HG02571 (cell line): ENCODE results near the gene SMYD3.
A peak's percentile ranks its signal among the peaks of the same experiment; 100 is the strongest.
"Not testable (repeated sequence)": the region's sequence is repeated elsewhere in the genome, so short reads cannot be mapped to it uniquely, and the experiment has no call there.

Experiments used
- ATAC-seq: cut with Tn5 transposase; IDR thresholded peaks from one replicate; pipeline ENCODE4 v1.9.1; 2021; ENCODE audit warnings: mild to moderate bottlenecking, moderate library complexity; ENCODE audit not compliant: unreplicated experiment

Gene SMYD3

DNA sequence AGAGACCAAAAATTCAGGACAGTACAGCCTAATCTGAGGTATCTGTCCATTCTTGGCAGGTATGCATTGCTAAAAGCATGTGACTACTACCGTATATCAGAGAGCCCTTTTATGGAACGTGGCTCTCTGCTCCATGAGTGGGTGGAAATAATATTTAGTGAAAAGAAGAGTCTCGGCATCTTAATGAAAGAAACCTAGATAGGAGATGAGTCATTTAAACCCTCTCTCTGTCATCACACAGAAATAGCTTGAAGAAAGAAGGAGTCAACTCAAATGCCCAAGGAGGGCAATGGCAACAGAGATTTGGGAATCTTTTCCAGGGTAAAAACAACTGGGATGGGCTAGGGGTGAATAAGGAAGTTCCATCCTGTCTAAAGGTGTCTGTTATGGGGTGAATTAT is 528.2 kb downstream of the SMYD3 start:
- no peak for ATAC-seq

- ATAC-seq: no peak
These were observed 534.6 kb downstream of the SMYD3 start for GRCh38 chr1:245972476-245972875.

GRCh38 chr1:245971711-245972085 is 535.4 kb downstream of the SMYD3 start:
- ATAC-seq: no peak

GRCh38 chr1:245971076-245971710 is 535.9 kb downstream of the SMYD3 start:
- not testable (repeated sequence) for ATAC-seq

DNA sequence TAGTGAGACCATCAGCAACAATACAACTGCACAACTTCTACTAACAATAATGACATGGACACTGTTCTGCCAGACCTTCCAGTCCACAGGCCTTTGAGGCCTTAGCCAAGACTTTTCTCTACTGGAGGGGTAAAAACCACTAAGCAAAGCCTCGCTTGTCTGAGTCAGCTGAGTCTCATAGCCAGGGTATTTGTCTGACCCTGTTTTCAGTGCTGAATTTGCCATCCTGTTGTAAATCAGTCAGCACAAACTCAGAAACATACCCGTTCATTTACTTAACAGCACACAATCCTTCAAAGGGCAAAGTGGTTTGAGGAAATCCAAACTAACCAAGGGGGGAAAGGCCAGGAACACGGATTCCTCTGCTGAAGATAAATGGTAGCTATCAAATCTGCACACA is 537.8 kb downstream of the SMYD3 start:
- ATAC-seq: no peak

DNA sequence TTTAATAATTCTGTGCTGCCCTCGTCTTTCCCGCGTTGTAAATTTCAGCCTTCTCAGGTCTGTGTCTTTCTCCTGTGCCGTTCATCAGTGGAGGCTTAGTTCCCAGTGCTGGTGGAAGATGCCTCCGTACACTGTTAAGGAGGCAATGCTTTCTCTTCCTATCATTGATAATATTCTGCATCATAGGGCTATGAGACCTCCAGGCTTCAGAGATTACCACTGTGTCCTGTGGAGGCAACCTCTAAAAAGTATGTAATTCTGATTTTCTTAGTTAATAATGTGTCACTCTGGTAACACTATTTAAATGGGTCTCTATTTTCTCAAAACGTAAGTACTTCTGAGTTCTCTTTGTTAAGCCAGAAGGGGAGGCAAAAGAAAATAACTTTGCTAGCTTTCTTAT is 538.3 kb downstream of the SMYD3 start:
- no peak for ATAC-seq

DNA sequence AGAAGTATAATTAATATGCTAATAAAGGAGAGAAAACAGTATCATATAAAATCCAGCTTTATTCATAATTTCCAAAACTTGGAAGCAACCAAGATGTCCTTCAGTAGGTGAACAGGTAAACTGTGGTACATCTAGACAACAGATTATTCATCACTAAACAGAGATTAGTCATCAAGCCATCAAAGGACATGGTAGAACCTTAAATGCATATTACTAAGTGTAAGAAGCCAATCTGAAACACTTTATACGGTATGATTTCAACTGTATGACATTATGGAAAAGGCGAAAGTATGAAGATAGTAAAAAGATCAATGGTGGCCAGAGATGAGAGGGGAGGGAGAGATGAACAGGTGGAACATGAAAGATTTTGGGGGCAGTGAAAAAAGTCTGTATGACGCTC is 541.7 kb downstream of the SMYD3 start:
- no peak for ATAC-seq

- no peak for ATAC-seq
These were observed 543.4 kb downstream of the SMYD3 start for GRCh38 chr1:245963649-245964048.

DNA sequence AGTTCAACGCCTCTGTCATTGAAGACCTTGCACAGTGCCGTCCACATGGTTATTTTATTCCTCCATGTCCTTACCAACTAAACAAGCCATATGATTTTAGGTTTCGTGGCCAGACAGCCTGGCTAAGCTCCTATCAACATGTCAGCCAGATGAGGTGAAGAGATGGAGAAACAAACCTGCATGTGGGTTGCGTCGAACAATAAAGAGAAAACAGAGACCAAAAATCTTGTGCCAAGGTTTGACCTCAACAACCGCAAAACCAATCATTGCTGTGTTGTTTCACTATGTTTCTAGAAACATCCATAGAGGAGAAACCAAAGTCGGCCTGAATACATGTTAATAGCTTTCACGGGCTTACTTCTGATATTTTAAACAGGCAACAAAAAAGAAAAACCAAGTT is 544.6 kb downstream of the SMYD3 start:
- no peak for ATAC-seq

DNA sequence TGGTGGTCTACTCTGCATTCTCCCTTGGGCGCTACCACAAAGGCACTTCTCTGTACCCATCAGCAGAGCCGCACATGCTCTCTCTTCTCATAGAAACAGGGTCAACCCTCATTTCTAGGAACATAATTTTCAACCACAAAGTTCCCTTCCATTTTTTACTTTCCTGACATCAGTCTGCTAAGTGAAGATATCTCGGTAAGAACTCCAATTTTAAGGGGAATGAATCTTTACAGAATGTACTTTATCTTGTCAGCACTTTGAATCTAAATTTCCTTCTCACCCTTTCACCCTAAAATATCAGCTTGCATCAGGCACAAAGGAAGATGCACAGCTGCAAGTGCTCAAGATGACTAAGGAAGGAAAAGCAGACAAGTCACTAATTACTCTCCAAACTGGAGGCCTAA is 545.9 kb downstream of the SMYD3 start:
- no peak for ATAC-seq

DNA sequence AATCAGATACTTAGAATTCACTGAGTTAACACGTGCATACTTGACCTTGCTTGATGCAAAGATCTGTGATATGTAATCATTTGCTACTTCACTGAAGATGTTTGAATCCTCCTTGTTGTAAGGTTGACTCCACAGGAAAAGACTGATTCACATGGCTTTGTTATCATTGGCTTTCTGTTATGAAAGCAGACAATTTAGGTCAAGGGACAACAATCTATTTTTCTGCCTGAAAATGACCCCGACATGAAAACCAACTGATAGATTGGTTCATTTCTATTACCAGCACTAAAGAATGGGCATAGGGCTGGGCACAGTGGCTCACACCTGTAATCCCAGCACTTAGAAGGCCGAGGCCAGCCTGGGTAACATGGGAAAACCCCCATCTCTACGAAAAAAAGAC is 546.9 kb downstream of the SMYD3 start:
- ATAC-seq: no peak

- no peak for ATAC-seq
These were observed 549.1 kb downstream of the SMYD3 start for GRCh38 chr1:245958016-245958415.

- no peak for ATAC-seq
These were observed 549.7 kb downstream of the SMYD3 start for GRCh38 chr1:245957427-245957826.

GRCh38 chr1:245956225-245956624 is 550.9 kb downstream of the SMYD3 start:
- ATAC-seq: no peak

DNA sequence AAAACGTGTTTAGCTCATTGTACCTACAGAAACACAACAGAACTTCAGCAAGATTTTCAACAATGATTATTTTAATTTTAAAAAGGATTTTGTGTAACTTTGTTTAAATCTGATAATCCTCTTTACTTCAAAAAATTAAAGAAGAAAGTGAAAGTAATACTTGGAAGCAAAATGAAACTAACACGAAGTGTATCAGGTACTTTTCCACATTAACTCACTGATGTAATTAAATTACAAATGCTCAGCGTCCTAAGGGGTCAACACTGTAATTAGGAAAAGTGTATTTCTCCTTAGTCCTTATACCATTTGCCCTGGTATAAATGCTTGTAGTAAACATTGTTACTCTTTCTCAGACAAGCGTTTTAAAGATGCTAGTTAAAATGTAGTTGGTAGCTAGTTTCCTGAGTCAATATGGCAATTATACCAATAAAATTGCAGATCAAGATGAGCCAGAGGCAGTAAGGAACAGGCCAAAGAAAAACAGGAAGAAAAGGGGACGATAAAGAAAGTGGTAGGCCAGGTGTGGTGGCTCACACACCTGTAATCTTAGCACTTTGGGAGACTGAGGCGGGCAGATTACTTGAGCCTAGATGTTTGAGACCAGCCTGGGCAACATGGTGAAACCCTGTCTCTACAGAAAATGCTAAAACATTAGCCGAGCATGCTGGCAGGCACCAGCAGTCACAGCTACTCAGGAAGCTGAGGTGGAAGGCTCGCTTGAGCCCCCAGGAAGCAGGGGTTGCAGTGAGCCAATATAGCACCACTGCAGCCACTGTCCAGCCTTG is 553.0 kb downstream of the SMYD3 start:
- ATAC-seq: peak; percentile 39

DNA sequence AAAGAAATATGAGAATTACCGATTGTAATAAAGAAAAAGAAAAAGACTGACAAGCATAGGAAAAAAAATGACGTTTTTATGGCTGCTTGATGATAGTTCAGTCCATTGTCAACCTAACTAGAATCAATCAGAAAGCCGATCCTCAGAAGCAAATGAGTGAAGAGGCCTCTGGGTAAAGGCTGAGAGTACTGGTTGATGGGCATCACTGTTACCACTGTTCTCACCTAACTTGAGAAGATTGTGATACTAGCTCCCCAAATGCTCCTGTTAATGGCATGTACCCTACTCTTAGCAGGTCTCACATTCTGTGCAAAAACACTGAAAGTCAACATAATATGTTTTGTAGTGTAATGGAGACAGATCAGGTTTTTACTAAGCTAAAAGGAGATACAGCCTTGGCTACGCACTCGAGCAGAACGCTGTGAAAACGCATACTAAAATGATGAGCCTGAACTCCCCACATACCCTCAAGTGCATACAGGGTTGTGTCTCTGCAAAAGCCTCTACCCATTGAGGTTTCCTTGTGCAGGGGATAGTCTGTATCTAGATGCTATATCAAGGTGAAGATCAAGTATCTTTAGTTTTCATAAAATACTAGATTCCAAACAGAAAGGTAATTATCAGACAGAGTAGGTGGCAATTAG is 554.6 kb downstream of the SMYD3 start:
- ATAC-seq: no peak

DNA sequence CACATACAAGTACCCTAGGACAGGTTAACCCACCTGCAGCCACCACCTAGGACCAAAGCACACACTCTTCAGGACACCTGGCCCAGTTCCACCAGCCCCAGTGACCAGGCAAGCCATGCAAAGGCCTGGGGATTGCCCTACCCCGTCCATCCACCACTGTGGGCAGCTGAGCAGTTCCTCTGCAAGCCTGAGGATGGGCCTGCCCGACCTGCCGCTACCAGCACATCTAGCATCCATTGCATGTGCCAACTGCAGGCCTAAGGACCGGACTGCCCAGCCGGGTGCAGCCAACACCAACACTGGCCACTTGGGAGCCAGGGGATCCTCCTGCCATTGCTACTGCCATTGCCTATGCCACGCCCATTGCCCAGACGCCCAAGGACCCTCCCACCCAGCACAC is 558.3 kb downstream of the SMYD3 start:
- no peak for ATAC-seq

DNA sequence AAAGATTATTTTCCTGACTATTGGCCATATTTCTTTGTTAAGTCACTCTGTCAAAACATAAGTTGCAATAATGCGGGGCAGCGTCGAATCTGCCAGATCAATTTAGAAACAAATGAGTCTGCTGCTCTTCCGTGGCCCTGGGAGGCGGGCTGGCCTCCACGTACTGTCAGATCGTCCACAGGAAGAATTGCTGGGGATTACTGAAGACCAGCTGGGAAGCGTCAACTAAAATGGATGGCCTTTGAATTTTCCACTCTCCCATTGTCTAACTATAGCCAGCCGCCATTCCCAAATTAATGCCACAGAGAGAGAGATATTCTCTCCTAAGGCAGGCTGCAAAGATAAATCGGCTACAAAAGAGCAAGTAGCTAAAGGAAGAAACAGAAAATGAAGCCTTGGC is 560.2 kb downstream of the SMYD3 start:
- ATAC-seq: no peak

DNA sequence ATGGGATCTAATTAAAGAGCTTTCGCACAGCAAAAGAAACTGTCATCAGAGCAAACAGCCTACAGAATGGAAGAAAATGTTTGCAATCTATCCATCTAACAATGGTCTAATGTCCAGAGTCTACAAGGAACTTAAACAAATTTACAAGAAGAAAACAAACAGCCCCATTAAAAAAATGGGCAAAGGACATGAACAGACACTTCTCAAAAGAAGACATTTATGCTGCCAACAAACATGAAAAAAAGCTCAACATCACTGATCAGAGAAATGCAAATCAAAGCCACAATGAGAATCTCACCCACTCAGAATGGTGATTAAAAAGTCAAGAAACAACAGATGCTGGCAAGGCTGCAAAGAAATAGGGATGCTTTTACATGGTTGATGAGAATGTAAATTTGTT is 561.9 kb downstream of the SMYD3 start:
- ATAC-seq: not testable (repeated sequence)

- ATAC-seq: no peak
These were observed 564.2 kb downstream of the SMYD3 start for GRCh38 chr1:245942856-245943255.

GRCh38 chr1:245941771-245942170 is 565.3 kb downstream of the SMYD3 start:
- ATAC-seq: not testable (repeated sequence)

GRCh38 chr1:245939756-245940345 is 567.2 kb downstream of the SMYD3 start:
- ATAC-seq: no peak
